CD4-positive, alpha-beta T cell (primary cell): ENCODE results near the gene PCDHGB7. TPM values are rescaled to one million over a fixed set of nuclear protein-coding genes. Genes with fewer than 3 reads are reported as not detected.
"Not testable (repeated sequence)": the region's sequence is repeated elsewhere in the genome, so short reads cannot be mapped to it uniquely, and the experiment has no call there.

Source experiments
- ATAC-seq: fragments of 200-7000 bp; cut with Tn5 transposase; one replicate; pipeline ENCODE4 v1.10.0; 2022; ENCODE audit warnings: mild to moderate bottlenecking; ENCODE audit not compliant: poor library complexity
- CTCF ChIA-PET: fragments of 350-600 bp; sonication (Branson Sonifier 250); formaldehyde crosslinking; loops from one replicate; lab custom pipeline; 2021; ENCODE audit warnings: antibody characterized with exemption, inconsistent platforms; lab: Charles Lee
- POLR2A ChIA-PET: fragments of 350-600 bp; sonication (Branson Sonifier 250); formaldehyde crosslinking; loops from one replicate; lab custom pipeline; 2021; ENCODE audit warnings: antibody characterized with exemption, inconsistent platforms; lab: Charles Lee
- DNase-seq, 14 experiments: peaks; one replicate each; pipeline ENCODE4 v3.0.0-alpha.2; 2013 to 2020; ENCODE audit warnings: mixed read lengths in 2 of 14
- H3K27ac ChIP-seq, 2 donors: one replicate each; pipeline versions ENCODE4 v1.5.1 to v1.7.0; 2013; ENCODE audit warnings: low read length in 2 of 2, low read depth in 1 of 2, mild to moderate bottlenecking in 1 of 2
- H3K27me3 ChIP-seq, 2 experiments: 1 replicate in 1 of 2; 2 replicates in 1 of 2; pipeline versions ENCODE4 v1.6.1 to v1.7.0; 2013; ENCODE audit warnings: low read length in 2 of 2, control low read depth in 1 of 2, mild to moderate bottlenecking in 1 of 2, moderate library complexity in 1 of 2; ENCODE audit not compliant: insufficient read depth in 2 of 2, control insufficient read depth in 1 of 2
- H3K36me3 ChIP-seq: one replicate; pipeline ENCODE4 v1.6.1; 2013; ENCODE audit warnings: low read length, control low read depth; ENCODE audit not compliant: insufficient read depth
- H3K4me1 ChIP-seq: one replicate; pipeline ENCODE4 v1.6.1; 2013; ENCODE audit warnings: low read length, control low read depth; ENCODE audit not compliant: insufficient read depth
- H3K4me3 ChIP-seq: one replicate; pipeline ENCODE4 v1.5.1; 2013; ENCODE audit warnings: mild to moderate bottlenecking, low read length, moderate library complexity
- H3K9me3 ChIP-seq, 2 experiments: 1 replicate in 1 of 2; 2 replicates in 1 of 2; pipeline versions ENCODE4 v1.6.1 to v1.7.0; 2013; ENCODE audit warnings: low read length in 2 of 2, mild to moderate bottlenecking in 2 of 2, control low read depth in 1 of 2, moderate library complexity in 1 of 2; ENCODE audit not compliant: control insufficient read depth in 1 of 2, insufficient read depth in 1 of 2
- H3K27ac Mint-ChIP-seq: one replicate; pipeline ENCODE4 v1.8.0; 2020; ENCODE audit warnings: mixed read lengths
- H3K27me3 Mint-ChIP-seq: one replicate; pipeline ENCODE4 v1.8.0; 2021; ENCODE audit warnings: mixed read lengths
- H3K36me3 Mint-ChIP-seq: one replicate; pipeline ENCODE4 v1.8.0; 2021; ENCODE audit warnings: low read depth, mixed read lengths
- H3K4me1 Mint-ChIP-seq: one replicate; pipeline ENCODE4 v1.8.0; 2021; ENCODE audit warnings: low read depth, mixed read lengths
- H3K4me3 Mint-ChIP-seq: one replicate; pipeline ENCODE4 v1.8.0; 2020; ENCODE audit warnings: mild to moderate bottlenecking, mixed read lengths
- H3K9me3 Mint-ChIP-seq: one replicate; pipeline ENCODE4 v1.8.0; 2020; ENCODE audit warnings: mixed read lengths
- intact Hi-C, 2 experiments: fragments of 100-400 bp; cut with DNase I in 1 of 2; cut with micrococcal nuclease in 1 of 2; formaldehyde crosslinking; loops; one replicate each; pipeline versions ENCODE4 v1.15.1 to v1.9.0; 2023 to 2025; cut with DNase I, micrococcal nuclease
- total RNA-seq, 174 experiments: library from RNA in 2 of 174; stranded (reverse) in 2 of 174; gene quantifications; one replicate each; pipeline ENCODE4 v1.2.3 and lab custom pipeline; 2021 to 2026
- TF ChIP-seq, protein P1 (sequence below): fragments of 200-600 bp; IDR thresholded peaks from one replicate; pipeline ENCODE4 v1.8.0; 2022; ENCODE audit warnings: antibody characterized with exemption, mild to moderate bottlenecking

The PCDHGB7 gene
- total RNA-seq, 2 experiments from 2014 or later = not detected

DNA sequence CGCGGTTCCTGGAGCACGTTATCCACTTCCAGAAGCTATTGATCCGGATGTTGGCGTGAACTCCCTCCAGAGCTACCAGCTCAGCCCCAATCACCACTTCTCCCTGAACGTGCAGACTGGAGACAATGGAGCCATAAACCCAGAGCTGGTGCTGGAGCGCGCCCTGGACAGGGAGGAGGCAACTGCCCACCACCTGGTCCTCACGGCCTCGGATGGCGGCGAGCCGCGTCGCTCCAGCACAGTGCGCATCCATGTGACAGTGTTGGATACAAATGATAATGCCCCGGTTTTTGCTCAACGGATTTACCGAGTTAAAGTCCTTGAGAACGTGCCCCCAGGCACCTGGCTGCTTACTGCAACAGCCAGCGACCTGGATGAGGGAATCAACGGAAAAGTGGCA lies 14.1 kb upstream of the PCDHGB7 start:
- Mint-ChIP-seq H3K9me3 (peaks cover 7% of the 10 kb centered on the region), H3K27me3 (peaks cover 82% of the 10 kb centered on the region), H3K4me3 (no peak overlapping the region), H3K36me3 (peaks cover 29% of the 10 kb centered on the region), H3K27ac (no peak overlapping the region), H3K4me1 (peaks cover 7% of the 10 kb centered on the region)
- no peak overlapping the region for H3K27ac ChIP-seq
- intact Hi-C loops = no loop called here
- DNase-seq (no peak), ATAC-seq (no peak)
- no peaks in the 10 kb centered on the region for H3K36me3 ChIP-seq
- no peak overlapping the region for H3K4me3 ChIP-seq
- H3K4me1 ChIP-seq = no peaks in the 10 kb centered on the region
- ChIA-PET CTCF (no interaction called here), POLR2A (no interaction called here)
- peaks cover 54 to 86% of the 10 kb centered on the region in 2 experiments for H3K27me3 ChIP-seq
- TF ChIP-seq, protein P1, sequence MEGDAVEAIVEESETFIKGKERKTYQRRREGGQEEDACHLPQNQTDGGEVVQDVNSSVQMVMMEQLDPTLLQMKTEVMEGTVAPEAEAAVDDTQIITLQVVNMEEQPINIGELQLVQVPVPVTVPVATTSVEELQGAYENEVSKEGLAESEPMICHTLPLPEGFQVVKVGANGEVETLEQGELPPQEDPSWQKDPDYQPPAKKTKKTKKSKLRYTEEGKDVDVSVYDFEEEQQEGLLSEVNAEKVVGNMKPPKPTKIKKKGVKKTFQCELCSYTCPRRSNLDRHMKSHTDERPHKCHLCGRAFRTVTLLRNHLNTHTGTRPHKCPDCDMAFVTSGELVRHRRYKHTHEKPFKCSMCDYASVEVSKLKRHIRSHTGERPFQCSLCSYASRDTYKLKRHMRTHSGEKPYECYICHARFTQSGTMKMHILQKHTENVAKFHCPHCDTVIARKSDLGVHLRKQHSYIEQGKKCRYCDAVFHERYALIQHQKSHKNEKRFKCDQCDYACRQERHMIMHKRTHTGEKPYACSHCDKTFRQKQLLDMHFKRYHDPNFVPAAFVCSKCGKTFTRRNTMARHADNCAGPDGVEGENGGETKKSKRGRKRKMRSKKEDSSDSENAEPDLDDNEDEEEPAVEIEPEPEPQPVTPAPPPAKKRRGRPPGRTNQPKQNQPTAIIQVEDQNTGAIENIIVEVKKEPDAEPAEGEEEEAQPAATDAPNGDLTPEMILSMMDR = no peak
- H3K9me3 ChIP-seq = peaks cover 49 to 51% of the 10 kb centered on the region in 2 experiments

DNA sequence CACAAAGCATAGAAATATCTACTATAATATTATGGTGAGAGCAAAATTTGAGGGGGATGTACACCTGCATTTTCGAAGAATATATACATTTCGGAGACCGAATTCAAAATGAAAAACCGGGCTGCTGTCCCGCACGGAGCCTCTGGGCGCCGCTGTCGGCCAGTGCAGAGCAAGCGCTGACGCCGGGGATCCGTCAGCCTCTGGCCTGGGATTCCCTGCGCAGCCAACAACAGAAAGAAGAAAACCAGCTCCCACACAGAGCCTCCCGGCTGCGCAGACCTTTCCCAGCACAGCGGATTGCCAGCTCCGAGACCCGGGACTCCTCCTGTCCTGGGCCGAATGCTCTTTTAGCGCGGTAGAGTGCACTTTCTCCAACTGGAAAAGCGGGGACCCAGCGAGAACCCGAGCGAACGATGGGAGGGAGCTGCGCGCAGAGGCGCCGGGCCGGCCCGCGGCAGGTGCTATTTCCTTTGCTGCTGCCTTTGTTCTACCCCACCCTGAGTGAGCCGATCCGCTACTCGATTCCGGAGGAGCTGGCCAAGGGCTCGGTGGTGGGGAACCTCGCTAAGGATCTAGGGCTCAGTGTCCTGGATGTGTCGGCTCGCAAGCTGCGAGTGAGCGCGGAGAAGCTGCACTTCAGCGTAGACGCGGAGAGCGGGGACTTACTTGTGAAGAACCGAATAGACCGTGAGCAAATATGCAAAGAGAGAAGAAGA lies 9.5 kb upstream of the PCDHGB7 start, which contains the start of gene PCDHGB6:
Gene PCDHGB6 (plus strand): TSS at position 232 of the 716 bp plus-strand sequence. CDS start 182 bp downstream, at position 414.
- peak in 6 of 14 experiments; percentile 22 to 49 (median 42) for DNase-seq
- TF ChIP-seq, protein P1 = peak; percentile 33
- ChIA-PET CTCF (interaction anchor here (0.6 to 1.4 kb wide), 12 partner anchors 8 to 156 kb away, joined by 3 to 10 read pairs (median 3); partner anchors contain the start of genes PCDHGA11 and PCDHGB7), POLR2A (interaction anchor here (1.0 kb wide), 1 partner anchor 87 kb away, joined by 5 read pairs; the partner anchor contains the start of gene TAF7)
- Mint-ChIP-seq H3K27me3 (peaks cover 79% of the 10 kb centered on the region), H3K36me3 (peaks cover 24% of the 10 kb centered on the region), H3K9me3 (peaks cover 13% of the 10 kb centered on the region), H3K4me3 (peak within 1 kb of the TSS; percentile 56)
- H3K36me3 ChIP-seq, H3K27ac ChIP-seq, H3K4me1 ChIP-seq, H3K4me1 Mint-ChIP-seq, H3K27ac Mint-ChIP-seq, intact Hi-C loops: not testable (repeated sequence)
- Histone ChIP-seq H3K9me3 (peaks cover 44 to 47% of the 10 kb centered on the region in 2 experiments), H3K4me3 (peak within 1 kb of the TSS; percentile 13), H3K27me3 (peaks cover 68 to 86% of the 10 kb centered on the region in 2 experiments)
- ATAC-seq = peak; percentile 59

DNA sequence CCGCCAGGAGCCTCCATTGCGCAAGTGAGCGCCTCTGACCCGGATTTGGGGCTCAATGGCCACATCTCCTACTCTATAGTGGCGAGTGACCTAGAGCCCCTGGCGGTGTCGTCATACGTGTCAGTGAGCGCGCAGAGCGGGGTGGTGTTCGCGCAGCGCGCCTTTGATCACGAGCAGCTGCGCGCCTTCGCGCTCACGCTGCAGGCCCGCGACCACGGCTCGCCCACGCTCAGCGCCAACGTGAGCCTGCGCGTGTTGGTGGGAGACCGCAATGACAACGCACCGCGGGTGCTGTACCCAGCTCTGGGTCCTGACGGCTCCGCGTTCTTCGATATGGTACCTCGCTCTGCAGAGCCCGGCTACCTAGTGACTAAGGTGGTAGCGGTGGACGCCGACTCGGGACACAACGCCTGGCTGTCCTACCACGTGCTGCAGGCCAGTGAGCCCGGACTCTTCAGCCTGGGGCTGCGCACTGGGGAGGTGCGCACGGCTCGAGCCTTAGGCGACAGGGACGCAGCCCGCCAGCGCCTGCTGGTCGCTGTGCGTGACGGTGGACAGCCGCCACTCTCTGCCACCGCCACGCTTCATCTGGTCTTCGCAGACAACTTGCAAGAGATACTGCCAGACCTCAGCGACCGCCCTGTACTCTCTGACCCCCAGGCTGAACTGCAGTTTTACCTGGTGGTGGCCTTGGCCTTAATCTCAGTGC lies 7.7 kb upstream of the PCDHGB7 start:
- Histone ChIP-seq H3K27me3 (peaks cover 70 to 84% of the 10 kb centered on the region in 2 experiments), H3K27ac (no peak overlapping the region), H3K9me3 (peaks cover 37 to 49% of the 10 kb centered on the region in 2 experiments), H3K36me3 (no peaks in the 10 kb centered on the region), H3K4me3 (no peak overlapping the region), H3K4me1 (peaks cover 12% of the 10 kb centered on the region)
- Mint-ChIP-seq H3K4me1 (peaks cover 24% of the 10 kb centered on the region), H3K27me3 (peaks cover 79% of the 10 kb centered on the region), H3K36me3 (peaks cover 29% of the 10 kb centered on the region), H3K9me3 (peaks cover 14% of the 10 kb centered on the region), H3K27ac (no peak overlapping the region), H3K4me3 (no peak overlapping the region)
- ChIA-PET CTCF (no interaction called here), POLR2A (no interaction called here)
- ATAC-seq (no peak), DNase-seq (no peak)
- intact Hi-C loops = loop anchor here (2.0 to 10.0 kb wide), 4 partner anchors 45 to 153 kb away; partner anchors contain the start of genes PCDHGA5 (in 1 of the 2) and TAF7 (in 1 of the 2)
- TF ChIP-seq, protein P1 = no peak
